ENCODE results near the gene SETD5. TPM values are rescaled to one million over a fixed set of nuclear protein-coding genes. Genes with fewer than 3 reads are reported as not detected.
"Not testable (repeated sequence)": the region's sequence is repeated elsewhere in the genome, so short reads cannot be mapped to it uniquely, and the experiment has no call there.

SETD5 gene
- total and polyA plus RNA-seq, 2 donors (not counting 3 experiments of a cell fraction or from before 2014, with no cell fraction given): 48.2 to 149 TPM

GRCh38 chr3:9494036-9494435, 96.6 kb downstream of the SETD5 start:
- H3K36me3 ChIP-seq (ENCODE audit: control insufficient read depth in 2 of 2, extremely low read depth in 1 of 2, insufficient read depth in 2 of 2, low read length in 2 of 2); H3K9me1 ChIP-seq (replicated peaks; ENCODE audit: control insufficient read depth, extremely low read depth, insufficient read depth, low read length); H3K27me3 ChIP-seq (ENCODE audit: control insufficient read depth in 2 of 2, insufficient read depth in 2 of 2, low read length in 2 of 2); H3K9ac ChIP-seq (replicated peaks; ENCODE audit: extremely low read depth, insufficient read depth, low read length); BruUV-seq (replicated peaks); H4K20me1 ChIP-seq (replicated peaks; ENCODE audit: control insufficient read depth, extremely low read depth, insufficient read depth, low read length); dilution Hi-C loops (cut with MboI; ENCODE audit: extremely low pct_ligation_motif_present, low sequenced_read_pairs); H3K27ac ChIP-seq (ENCODE audit: insufficient read depth, low read depth, low read length); H3K9me3 ChIP-seq (replicated peaks; ENCODE audit: control insufficient read depth, insufficient read depth, low read length); H2AFZ ChIP-seq (ENCODE audit: low read depth, low read length); FAIRE-seq; intact Hi-C loops (cut with micrococcal nuclease); H3K4me3 ChIP-seq (replicated peaks in 1 of 3; ENCODE audit: insufficient read depth in 1 of 3, low read depth in 1 of 3, low read length in 3 of 3); H3K4me2 ChIP-seq (ENCODE audit: insufficient read depth, low read length); H3K4me1 ChIP-seq (ENCODE audit: control insufficient read depth, extremely low read depth, insufficient read depth, low read length); DNase-seq (ENCODE audit: low read depth, low spot score); H3K79me2 ChIP-seq (ENCODE audit: control insufficient read depth, insufficient read depth, low read length): not testable (repeated sequence)
- ChIA-PET POLR2A (interaction anchor here (0.6 kb wide), 1 partner anchor 11 kb away, joined by 3 read pairs; no protein-coding TSS in a partner anchor), CTCF (interaction anchor here (3.5 kb wide), 1 partner anchor 10 kb away, joined by 24 read pairs; no protein-coding TSS in a partner anchor)

GRCh38 chr3:9496893-9497292, 99.5 kb downstream of the SETD5 start:
- ChIA-PET CTCF (no interaction called here), POLR2A (no interaction called here)
- dilution Hi-C loops (cut with MboI; ENCODE audit: extremely low pct_ligation_motif_present, low sequenced_read_pairs) (no loop called here), intact Hi-C loops (cut with micrococcal nuclease) (no loop called here)
- H3K27me3 ChIP-seq (ENCODE audit: control insufficient read depth in 2 of 2, insufficient read depth in 2 of 2, low read length in 2 of 2): peaks cover 8 to 13% of the 10 kb centered on the region in 2 experiments
- DNase-seq (ENCODE audit: low read depth, low spot score): no peak
- H4K20me1 ChIP-seq (replicated peaks; ENCODE audit: control insufficient read depth, extremely low read depth, insufficient read depth, low read length): no peaks in the 10 kb centered on the region
- no peaks in the 10 kb centered on the region for H3K79me2 ChIP-seq (ENCODE audit: control insufficient read depth, insufficient read depth, low read length)
- H2AFZ ChIP-seq (ENCODE audit: low read depth, low read length): no peak overlapping the region
- no peak overlapping the region for H3K4me2 ChIP-seq (ENCODE audit: insufficient read depth, low read length)
- H3K27ac ChIP-seq (ENCODE audit: insufficient read depth, low read depth, low read length): no peak overlapping the region
- H3K9ac ChIP-seq (replicated peaks; ENCODE audit: extremely low read depth, insufficient read depth, low read length): no peak overlapping the region
- peaks cover 3% of the 10 kb centered on the region for H3K4me1 ChIP-seq (ENCODE audit: control insufficient read depth, extremely low read depth, insufficient read depth, low read length)
- H3K36me3 ChIP-seq (ENCODE audit: control insufficient read depth in 2 of 2, extremely low read depth in 1 of 2, insufficient read depth in 2 of 2, low read length in 2 of 2): no peaks in the 10 kb centered on the region
- H3K9me3 ChIP-seq (replicated peaks; ENCODE audit: control insufficient read depth, insufficient read depth, low read length): no peaks in the 10 kb centered on the region
- TF ChIP-seq JUN (IDR thresholded peaks at IDR 0.05; ENCODE audit: borderline replicate concordance, insufficient read depth, insufficient read length, low read depth) (no peak), CTCF (IDR thresholded peaks at IDR 0.05; ENCODE audit: extremely low read depth in 1 of 2, insufficient read depth in 1 of 2, low read depth in 1 of 2, low read length in 2 of 2) (no peak)
- BruUV-seq (replicated peaks): no TSS peak
- FAIRE-seq: no peak
- no peaks in the 10 kb centered on the region for H3K9me1 ChIP-seq (replicated peaks; ENCODE audit: control insufficient read depth, extremely low read depth, insufficient read depth, low read length)
- no peak overlapping the region for H3K4me3 ChIP-seq (replicated peaks in 1 of 3; ENCODE audit: insufficient read depth in 1 of 3, low read depth in 1 of 3, low read length in 3 of 3)

Measured in endothelial cell of umbilical vein (primary cell).